GM18868 (cell line): ENCODE data around the gene SERPINA6.
"Not testable (repeated sequence)": the region's sequence is repeated elsewhere in the genome, so short reads cannot be mapped to it uniquely, and the experiment has no call there.

Experiments
- ATAC-seq: cut with Tn5 transposase; IDR thresholded peaks from one replicate; pipeline ENCODE4 v1.9.1; 2021; ENCODE audit warnings: mild to moderate bottlenecking, moderate library complexity; ENCODE audit not compliant: unreplicated experiment

SERPINA6 gene

GRCh38 chr14:94354638-94355185 is 31.6 kb upstream of the SERPINA6 start:
- ATAC-seq: no peak

DNA sequence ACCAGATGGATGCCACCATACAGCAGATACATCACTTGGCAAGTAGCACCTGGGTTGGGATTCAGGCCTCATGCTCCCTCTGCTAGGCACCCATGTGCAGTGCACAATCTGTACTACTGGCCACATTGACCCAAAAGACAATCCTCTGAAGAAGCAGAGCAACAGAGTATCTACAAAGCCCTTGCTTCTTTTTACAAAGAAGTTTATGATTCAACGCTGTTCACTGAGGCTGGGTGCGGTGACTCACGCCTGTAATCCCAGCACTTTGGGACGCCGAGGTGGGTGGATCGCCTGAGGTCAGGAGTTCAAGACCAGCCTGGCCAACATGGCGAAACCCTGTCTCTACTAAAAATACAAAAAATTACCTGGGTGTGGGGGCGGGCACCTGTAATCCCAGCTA is 31.1 kb upstream of the SERPINA6 start:
- not testable (repeated sequence) for ATAC-seq

DNA sequence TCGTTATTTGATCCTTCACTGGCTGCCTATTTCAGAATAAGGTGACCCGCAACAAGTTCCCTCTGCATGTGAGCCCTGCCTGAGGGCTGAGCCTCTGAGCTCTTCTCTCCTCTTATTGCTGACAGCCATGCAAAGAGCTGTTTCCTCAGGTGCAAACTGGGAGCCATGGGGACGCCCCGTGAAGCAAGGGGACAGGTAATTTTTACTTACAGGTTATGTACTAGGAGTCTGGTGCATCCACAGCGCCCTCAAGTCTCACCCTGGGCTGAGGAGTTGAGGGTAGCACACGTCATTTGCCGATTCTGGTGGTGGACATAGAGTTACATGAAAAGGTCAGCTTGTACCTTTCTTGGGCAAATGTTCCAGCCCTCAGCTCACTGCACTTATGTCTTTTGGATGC is 26.1 kb upstream of the SERPINA6 start:
- ATAC-seq: no peak

- ATAC-seq: no peak
These were observed 25.7 kb upstream of the SERPINA6 start for GRCh38 chr14:94348836-94349235.

- no peak for ATAC-seq
These were observed 23.7 kb upstream of the SERPINA6 start for GRCh38 chr14:94346841-94347240.

GRCh38 chr14:94346065-94346786 is 23.1 kb upstream of the SERPINA6 start:
- ATAC-seq: peak; percentile 71

DNA sequence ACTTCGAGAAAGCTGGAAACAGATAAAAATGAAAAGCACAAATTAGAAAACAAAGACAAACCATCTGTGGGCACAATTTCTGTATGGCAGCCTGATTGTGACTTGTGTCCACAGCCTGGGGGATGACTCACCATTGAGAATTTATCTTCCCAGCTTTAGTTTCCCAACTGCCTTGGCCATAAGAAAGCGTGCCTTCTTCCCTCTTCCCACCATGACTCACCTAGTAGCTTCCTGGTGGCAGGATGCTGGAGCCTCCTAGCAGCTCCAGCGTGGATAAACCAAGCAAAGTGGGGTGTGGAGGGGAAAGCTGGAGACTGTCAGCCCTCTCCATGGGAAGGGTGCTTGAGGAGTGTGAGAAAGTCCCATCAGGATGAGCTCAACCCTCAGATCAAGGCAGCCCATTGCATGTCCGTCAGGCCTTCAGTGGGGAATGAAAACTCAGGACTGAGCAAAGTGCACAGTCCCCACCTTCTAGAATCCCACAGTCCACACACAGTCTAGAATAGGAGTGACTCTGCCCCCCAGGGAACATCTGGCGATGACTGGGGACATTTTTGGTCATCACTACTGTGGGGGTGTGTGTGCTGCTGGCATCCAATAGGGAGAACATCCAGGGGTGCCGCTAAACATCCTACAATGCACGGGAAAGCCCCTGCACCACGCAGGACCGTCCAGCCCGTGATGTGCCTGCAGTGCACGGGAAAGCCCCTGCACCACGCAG is 22.4 kb upstream of the SERPINA6 start:
- ATAC-seq: no peak

DNA sequence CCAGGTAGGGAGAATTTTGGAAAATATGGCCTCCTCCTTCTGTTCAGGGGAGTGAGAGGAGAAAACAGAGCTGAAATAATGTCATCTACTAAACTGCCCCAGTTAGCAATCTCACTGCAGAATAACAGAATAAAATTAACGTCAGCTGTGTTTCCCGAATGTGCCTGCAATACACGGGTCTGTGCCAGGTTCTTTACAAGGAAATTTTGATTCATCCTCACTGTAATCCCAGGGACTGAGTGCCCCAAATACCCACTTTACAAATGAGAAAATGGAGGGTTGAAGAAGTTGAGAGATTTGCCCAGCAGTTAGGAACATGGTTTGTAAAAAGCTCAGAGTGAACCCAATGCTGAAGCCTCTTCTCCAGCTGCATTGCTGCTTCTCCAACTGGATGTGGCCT is 21.3 kb upstream of the SERPINA6 start:
- ATAC-seq: no peak

GRCh38 chr14:94343238-94344005 is 20.3 kb upstream of the SERPINA6 start:
- no peak for ATAC-seq

DNA sequence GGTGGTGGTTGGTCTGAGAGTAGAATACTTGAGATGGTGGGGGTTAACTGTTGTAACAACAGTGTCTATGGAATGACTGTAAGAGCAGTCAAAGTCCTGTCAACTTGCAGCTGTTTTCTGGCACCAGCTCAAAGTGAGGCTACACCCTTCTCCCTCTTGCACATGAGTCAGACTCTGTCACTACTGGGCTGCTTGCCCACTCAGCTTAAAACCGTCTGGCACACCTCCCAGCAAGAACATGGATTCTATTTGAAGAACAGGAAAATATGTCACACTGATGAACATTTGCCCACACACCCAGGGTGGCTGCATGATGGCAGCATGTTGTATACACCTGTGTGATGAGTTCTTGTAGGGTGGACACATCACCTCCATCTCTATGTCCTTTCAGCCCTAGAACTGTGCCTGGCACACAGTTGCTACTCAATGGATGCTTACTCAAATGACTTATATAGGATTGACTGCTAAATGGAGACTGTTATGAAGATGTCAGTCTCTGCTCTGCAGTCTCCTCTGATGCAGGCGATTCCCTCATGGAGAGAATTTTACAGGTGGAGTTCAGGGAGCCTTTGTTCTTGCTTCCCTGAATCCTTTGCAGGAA is 19.3 kb upstream of the SERPINA6 start:
- ATAC-seq: no peak

DNA sequence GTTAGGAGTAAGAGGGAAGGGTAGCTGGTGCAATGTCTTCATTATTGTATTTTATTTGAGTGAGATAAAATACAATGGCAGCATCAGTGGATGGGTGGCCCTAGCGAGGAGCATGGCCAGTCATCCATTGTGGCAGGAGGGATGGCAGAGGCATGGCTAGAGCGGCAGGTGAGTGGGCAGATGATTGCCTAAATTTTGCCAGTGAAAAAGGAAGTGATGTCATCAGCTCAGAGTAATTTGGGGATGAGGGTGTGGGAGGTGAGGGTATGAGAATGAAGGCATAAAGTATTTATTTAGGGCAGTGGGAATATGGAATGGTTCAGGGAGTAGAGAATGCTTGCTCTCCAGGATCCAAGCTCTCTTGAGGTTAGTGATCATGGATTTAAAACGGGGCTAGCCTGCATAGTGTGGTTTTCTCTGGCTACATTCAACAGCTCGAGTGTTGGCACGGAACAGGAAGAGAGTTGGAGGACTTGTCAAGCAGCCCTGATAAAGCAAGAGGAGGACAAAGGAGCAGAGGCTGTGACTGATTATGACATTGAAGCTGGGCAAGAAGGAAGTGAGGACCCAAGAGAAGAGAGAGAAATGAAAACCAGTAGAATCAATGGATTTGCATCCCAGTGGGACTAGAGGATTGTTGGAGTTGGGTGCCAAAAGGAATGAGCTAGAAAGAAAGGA is 18.7 kb upstream of the SERPINA6 start:
- ATAC-seq: no peak

DNA sequence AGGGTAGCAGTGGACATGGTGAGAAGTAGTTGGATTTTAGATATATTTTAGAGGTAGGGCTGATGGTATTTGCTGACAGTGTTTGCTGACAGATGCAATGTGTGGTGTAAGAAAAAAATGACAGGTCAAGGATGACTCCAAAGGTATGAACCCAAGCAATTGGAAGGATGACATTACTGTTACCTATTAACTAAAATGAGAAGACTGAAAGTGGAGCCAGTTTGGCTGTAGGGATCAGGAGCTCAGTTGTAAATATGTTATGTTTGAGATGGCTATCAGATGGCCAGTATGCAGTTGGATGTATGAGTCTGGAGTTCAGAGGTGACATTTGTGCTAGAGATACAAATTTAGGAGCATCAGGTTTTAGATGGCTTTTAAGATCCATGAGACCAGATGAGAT is 17.4 kb upstream of the SERPINA6 start:
- no peak for ATAC-seq

DNA sequence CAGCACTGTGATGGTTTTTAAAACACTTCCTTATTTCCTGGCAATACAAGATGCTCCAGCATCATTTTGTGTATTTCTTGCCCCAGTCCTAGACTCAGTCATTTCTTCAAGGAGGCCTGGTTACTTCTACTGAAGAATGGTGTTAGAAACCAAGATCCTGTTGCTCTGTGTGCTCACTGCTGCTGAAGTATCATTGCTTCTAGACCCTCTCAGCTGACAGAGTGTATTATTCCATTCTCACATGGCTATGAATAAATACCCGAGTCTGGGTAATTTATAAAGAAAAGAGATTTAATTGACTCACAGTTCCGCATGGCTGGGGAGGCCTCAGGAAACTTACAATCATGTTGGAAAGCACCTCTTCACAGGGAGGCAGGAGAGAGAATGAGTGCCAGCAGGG is 14.9 kb upstream of the SERPINA6 start:
- no peak for ATAC-seq

GRCh38 chr14:94337274-94337673 is 14.1 kb upstream of the SERPINA6 start:
- ATAC-seq: no peak

- ATAC-seq: no peak
These were observed 11.7 kb upstream of the SERPINA6 start for GRCh38 chr14:94334872-94335271.

DNA sequence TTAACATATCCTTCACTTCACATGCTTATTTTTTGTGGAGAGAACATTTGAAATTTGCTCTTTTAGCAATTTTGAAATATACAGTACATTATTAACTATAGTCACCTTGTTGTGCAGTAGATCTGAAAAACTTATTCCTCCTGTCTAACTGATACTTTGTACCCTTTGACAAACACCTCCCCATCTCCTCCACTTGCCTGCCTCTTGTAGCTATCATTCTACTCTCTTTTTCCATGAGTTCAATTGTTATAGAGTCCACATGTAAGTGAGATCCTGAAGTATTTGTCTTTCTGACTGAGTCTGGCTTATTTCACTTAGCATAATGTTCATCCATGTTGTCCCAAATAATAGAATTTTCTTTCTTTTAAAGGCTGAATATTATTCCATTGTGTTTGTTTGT is 9.5 kb upstream of the SERPINA6 start:
- ATAC-seq: no peak

GRCh38 chr14:94332063-94332583 is 9.0 kb upstream of the SERPINA6 start:
- ATAC-seq: no peak

DNA sequence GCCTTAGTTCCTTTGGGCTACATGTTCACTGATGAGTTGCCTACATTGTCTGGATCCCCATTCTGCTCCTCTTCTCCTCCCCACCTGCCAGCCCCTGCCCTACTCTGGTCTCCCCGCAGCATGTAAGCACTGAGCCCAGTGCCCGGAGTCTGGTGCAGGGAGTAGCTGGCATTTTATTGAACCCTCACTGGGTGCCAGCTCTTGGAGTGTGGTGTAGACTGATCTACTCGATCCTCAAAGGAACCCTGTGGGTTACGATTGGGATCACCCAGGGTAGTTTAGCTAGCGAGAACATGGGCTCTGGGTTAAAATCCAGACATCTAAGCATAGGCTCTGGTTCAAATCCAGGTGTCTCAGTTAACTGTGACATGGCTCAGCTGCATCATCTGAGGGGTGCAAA is 8.3 kb upstream of the SERPINA6 start:
- no peak for ATAC-seq

GRCh38 chr14:94330857-94331256 is 7.7 kb upstream of the SERPINA6 start:
- no peak for ATAC-seq

DNA sequence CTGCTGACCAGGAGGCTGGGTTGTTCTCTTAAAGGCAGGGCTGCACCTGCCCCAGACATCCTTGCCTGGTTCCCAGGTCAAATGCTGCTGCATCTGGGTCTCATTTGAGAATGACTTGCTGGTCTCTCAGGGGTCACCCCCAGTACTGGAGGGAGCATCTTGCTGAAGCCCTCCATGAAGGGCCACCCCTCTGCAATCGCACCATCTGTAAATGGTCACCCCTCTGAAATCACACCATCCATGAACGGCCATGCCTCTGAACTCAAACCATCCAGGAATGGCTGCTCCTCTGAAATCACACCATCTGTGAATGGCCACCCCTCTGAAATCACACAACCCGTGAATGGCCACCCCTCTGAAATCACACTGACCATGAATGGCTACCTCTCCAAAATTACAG is 7.3 kb upstream of the SERPINA6 start:
- no peak for ATAC-seq
